Cardiac muscle cell (in vitro differentiated cells and primary cell): ENCODE results near the gene RAB10. TPM values are rescaled to one million over a fixed set of nuclear protein-coding genes. Genes with fewer than 3 reads are reported as not detected.

Experiments
- DNase-seq, 2 donors: peaks; one replicate each; pipeline versions ENCODE4 v3.0.0 to v3.0.0-alpha.2; 2010 to 2017; ENCODE audit warnings: low read depth in 1 of 2, low spot score in 1 of 2
- H3K27ac ChIP-seq: fragments of 200-600 bp; sonication (generic); 2 replicates; pipeline ENCODE4 v1.5.1; 2016
- H3K27me3 ChIP-seq: fragments of 200-600 bp; sonication (generic); 2 replicates; pipeline ENCODE4 v1.6.0; 2016; ENCODE audit warnings: control low read depth
- H3K36me3 ChIP-seq: fragments of 200-600 bp; sonication (generic); 2 replicates; pipeline ENCODE4 v1.5.1; 2016; ENCODE audit warnings: control low read depth
- H3K4me1 ChIP-seq: fragments of 200-600 bp; sonication (generic); 2 replicates; pipeline ENCODE4 v1.8.1; 2017; ENCODE audit warnings: low read depth, mild to moderate bottlenecking, mixed run types
- H3K4me3 ChIP-seq: fragments of 200-600 bp; sonication (generic); 2 replicates; pipeline ENCODE4 v1.5.1; 2016; ENCODE audit warnings: mild to moderate bottlenecking
- H3K9me3 ChIP-seq: fragments of 200-600 bp; sonication (generic); 2 replicates; pipeline ENCODE4 v1.5.1; 2017; ENCODE audit warnings: low read depth, mild to moderate bottlenecking, control low read depth
- polyA plus RNA-seq: library from polyadenylated mRNA; unstranded; fragments of >200 nt; fragmentation: Nextera tagmentation; extraction: Ambion mirVana; gene quantifications from 2 replicates; pipeline ENCODE4 v1.2.1, GENCODE V29; 2016
- total RNA-seq: library from RNA; depleted of rRNA; stranded (reverse); fragments of >200 nt; gene quantifications from 2 replicates; pipeline ENCODE4 v1.2.3, GENCODE V29; 2016
- TF ChIP-seq, protein P1 (sequence below): IDR thresholded peaks from 2 replicates; pipeline ENCODE4 v1.5.1; 2012; ENCODE audit warnings: low read depth, mild to moderate bottlenecking, low read length

Gene RAB10
- total and polyA plus RNA-seq, 2 experiments from 2014 or later, result 75.9 to 145 TPM

DNA sequence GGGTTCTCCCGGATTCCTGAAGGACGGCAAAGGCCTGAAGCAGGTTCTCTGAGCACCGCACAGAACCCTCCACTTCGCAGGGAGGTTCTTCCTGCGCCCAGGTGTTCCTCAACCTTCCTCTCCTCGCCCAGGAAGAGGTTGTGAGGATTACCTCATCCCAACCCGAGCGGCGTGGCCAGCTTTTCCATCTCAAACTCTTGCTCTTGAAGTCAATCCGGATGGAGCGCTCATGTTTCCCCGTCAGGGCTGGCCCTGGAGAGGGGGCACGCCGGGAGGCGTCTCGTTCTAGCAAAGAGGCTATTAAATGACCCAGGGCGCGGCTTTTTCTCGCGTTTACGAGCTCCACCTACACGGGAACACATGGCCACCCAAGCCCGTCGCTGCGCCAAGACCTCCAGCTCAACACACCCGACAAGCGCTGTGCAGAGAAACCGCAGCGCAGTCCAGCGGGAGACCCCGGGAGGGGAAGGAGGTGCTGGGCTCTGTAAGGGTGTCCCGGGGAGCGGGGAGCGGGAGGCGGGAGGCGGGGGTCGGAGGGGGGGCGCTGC, 540 bp upstream of the RAB10 start:
- H3K36me3 ChIP-seq, result no peaks in the 10 kb centered on the region
- TF ChIP-seq, protein P1, sequence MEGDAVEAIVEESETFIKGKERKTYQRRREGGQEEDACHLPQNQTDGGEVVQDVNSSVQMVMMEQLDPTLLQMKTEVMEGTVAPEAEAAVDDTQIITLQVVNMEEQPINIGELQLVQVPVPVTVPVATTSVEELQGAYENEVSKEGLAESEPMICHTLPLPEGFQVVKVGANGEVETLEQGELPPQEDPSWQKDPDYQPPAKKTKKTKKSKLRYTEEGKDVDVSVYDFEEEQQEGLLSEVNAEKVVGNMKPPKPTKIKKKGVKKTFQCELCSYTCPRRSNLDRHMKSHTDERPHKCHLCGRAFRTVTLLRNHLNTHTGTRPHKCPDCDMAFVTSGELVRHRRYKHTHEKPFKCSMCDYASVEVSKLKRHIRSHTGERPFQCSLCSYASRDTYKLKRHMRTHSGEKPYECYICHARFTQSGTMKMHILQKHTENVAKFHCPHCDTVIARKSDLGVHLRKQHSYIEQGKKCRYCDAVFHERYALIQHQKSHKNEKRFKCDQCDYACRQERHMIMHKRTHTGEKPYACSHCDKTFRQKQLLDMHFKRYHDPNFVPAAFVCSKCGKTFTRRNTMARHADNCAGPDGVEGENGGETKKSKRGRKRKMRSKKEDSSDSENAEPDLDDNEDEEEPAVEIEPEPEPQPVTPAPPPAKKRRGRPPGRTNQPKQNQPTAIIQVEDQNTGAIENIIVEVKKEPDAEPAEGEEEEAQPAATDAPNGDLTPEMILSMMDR, result no peak
- H3K27ac ChIP-seq, result peak overlapping the region; percentile 82
- peak overlapping the region; percentile 79 for H3K4me3 ChIP-seq
- peaks cover 9% of the 10 kb centered on the region for H3K4me1 ChIP-seq
- peaks cover 18% of the 10 kb centered on the region for H3K27me3 ChIP-seq
- DNase-seq, result peak; percentile 87 to 90
- H3K9me3 ChIP-seq, result no peaks in the 10 kb centered on the region

DNA sequence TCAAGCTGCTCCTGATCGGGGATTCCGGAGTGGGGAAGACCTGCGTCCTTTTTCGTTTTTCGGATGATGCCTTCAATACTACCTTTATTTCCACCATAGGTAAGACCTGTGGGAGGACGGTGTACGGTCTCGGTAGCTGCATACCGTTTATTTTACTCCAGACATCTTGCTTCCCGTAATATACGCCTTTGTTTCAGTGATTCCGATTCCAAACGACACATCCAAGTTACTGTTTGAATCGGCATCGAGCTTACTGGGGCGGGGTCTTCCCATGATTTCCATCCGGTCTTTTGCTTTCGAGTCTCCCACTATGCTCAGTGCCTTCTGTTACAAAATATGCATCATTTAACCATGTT, 731 bp downstream of the RAB10 start:
- H3K4me1 ChIP-seq, result peaks cover 9% of the 10 kb centered on the region
- H3K9me3 ChIP-seq, result no peaks in the 10 kb centered on the region
- peak; percentile 18 to 28 for DNase-seq
- TF ChIP-seq, protein P1, result no peak
- peak overlapping the region; percentile 89 for H3K27ac ChIP-seq
- peak overlapping the region; percentile 79 for H3K4me3 ChIP-seq
- H3K36me3 ChIP-seq, result no peaks in the 10 kb centered on the region
- H3K27me3 ChIP-seq, result peaks cover 8% of the 10 kb centered on the region

DNA sequence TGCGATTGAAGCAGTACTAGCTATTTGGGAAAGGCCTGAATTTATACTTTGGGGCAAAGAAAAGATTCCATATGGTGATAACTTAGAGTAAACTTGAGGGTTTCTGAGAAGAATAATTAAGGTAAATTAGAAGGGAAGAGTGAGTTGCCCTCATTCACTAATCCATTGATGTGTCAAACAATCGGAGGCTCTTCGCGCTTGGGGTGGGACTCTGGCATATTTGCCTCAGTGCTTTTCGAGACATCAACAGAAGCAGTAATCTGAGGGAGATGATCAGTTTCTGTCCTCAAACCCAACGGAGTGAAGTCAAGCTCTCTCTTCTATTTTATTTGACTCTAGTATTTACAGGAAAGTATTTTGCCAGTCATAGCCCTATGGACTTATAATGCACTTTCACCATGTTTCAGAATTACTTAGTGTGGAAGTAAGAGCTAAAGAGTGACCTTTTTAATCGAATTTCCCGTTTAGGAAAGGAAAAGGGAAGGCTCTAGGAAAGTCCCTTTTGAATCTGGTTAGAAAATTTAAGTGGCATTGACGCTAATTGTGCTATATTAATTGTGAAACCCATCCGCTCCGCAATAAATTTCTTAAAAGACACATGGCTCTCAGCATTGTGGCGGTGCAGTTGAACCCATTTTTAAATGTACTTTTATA, 1.3 kb downstream of the RAB10 start:
- TF ChIP-seq, protein P1, result no peak
- peaks cover 9% of the 10 kb centered on the region for H3K4me1 ChIP-seq
- H3K27ac ChIP-seq, result peak overlapping the region; percentile 89
- DNase-seq, result no peak
- no peaks in the 10 kb centered on the region for H3K36me3 ChIP-seq
- H3K9me3 ChIP-seq, result no peaks in the 10 kb centered on the region
- peak overlapping the region; percentile 79 for H3K4me3 ChIP-seq
- H3K27me3 ChIP-seq, result peaks cover 5% of the 10 kb centered on the region

DNA sequence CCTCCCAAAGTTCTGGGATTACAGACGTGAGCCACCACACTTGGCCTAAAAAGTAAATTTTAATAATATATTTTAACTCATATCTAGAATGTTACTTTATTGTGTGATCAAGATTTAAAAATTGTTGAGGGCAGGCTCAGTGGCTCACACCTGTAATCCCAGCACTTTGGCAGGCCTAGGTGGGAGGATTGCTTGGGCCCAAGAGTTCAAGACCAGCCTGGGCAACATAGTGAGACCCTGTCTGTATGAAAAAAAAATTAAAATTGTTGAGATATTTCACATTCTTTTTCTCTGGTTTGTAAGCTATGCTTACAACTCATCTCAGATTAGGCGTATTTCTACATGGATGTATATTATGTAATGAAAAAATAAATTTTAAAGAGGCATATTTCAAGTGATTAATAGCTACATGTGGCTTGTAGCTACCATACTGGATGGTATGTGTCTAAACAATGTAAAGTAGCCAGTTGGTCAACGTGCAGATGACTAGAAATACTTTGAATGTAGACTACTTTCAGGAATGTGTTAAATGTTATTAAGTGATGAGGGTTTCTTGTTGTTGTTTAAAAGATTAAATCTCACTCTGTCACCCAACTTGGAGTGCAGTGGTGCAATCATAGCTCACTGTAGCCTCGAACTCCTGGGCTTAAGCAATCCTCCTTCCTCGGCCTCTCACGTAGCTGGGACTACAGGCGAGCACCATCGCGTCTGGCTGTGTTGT, 5.9 kb downstream of the RAB10 start:
- H3K27ac ChIP-seq, result no peak overlapping the region
- H3K36me3 ChIP-seq, result no peaks in the 10 kb centered on the region
- H3K9me3 ChIP-seq, result no peaks in the 10 kb centered on the region
- TF ChIP-seq, protein P1, result no peak
- H3K27me3 ChIP-seq, result no peaks in the 10 kb centered on the region
- no peak for DNase-seq
- no peak overlapping the region for H3K4me3 ChIP-seq
- peaks cover 9% of the 10 kb centered on the region for H3K4me1 ChIP-seq

DNA sequence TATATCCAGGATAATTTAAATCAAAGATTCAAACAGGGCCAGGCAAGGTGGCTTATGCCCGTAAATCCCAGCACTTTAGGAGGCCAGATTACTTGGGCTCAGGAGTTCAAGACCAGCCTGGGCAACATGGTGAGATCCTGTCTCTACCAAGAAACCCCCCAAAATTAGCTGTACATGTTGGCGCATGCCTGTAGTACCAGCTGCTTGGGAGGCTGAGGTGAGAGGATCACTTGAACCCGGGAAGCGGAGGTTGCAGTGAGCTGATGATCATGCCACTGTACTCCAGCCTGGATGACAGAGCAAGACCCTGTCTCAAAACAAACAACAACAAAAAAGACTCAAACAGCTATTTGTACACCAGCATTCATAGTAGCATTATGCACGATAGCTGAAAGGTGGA, 9.2 kb downstream of the RAB10 start:
- no peak overlapping the region for H3K4me3 ChIP-seq
- TF ChIP-seq, protein P1, result no peak
- no peak overlapping the region for H3K27ac ChIP-seq
- no peaks in the 10 kb centered on the region for H3K36me3 ChIP-seq
- H3K4me1 ChIP-seq, result no peaks in the 10 kb centered on the region
- no peaks in the 10 kb centered on the region for H3K27me3 ChIP-seq
- no peak for DNase-seq
- no peaks in the 10 kb centered on the region for H3K9me3 ChIP-seq
